Hippocampal formation (tissue), 2 donors: ENCODE data around the gene TLE4.
"Not testable (repeated sequence)": the region's sequence is repeated elsewhere in the genome, so short reads cannot be mapped to it uniquely, and the experiment has no call there.

Experiments used
- DNase-seq, 2 donors: peaks; one replicate each; lab custom pipeline; 2025; lab: John Stamatoyannopoulos, UW

TLE4 gene

DNA sequence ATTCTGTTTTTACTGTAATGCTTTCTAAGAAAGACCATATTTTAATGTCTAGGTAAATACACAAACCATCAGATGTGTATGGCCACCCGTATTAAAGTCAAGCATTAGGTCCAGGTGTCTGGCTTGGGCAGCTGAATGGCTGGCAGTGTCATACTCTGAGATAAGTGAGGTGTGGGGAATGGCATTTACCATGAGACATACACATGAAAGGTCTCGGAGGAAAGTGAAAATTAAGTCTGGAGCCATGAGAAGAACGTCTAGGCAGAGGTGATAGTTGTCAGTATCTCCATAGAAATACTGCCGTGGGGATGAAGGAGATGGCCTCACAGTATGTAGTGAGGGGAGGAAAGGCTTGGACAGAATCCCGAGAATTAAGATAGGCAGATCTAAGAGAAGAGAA, 164.3 kb downstream of the TLE4 start:
- DNase-seq, result no peak

DNA sequence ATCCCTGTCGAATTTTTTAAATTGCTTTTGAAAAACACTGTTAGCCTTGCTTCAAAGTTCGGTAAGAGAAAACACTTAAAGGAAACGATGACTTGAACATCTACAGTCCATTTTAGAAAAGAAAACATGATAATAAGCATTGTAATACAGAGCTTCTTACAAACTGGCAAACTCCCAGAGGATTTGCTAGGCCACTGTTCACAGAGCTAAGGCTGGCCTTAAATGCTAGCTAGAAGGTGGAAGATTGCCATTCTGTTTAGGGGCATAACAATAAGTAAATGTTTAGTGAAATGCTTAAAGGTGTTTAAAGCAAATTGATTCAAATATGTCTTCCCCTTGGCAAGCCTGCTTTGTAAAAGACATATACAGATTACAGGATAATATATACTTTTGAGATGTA, 169.6 kb downstream of the TLE4 start:
- no peak for DNase-seq

DNA sequence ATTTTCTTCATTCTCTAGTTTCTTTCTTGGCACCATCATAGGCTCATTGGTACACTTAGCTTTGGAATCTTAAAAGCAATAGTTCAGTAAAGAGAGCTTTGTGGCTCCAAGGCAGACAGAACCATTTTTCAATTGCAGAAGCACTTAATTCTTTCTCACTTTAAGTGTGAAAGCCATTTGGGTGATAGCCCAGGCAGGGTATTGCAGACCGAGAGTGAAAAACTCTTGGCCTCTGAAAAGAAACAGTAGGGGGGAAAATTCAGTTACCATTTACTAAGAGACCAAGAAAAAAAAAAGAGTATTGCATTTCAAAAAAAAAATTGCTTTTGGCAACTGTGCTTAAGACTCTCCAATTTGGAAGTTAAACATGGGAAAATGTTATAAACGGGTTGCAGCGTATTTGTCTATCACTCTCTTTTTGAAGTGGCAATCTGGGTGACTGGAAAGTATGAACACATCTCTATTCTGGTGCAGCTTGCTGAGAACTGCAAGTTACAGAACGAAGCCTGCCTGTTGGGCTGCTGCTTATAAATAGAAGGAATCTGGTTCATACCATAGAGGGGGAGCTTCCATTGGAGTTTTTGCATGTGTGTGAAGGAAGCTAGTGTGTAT, 170.5 kb downstream of the TLE4 start:
- peak in 1 of 2 donors; percentile 62 for DNase-seq

DNA sequence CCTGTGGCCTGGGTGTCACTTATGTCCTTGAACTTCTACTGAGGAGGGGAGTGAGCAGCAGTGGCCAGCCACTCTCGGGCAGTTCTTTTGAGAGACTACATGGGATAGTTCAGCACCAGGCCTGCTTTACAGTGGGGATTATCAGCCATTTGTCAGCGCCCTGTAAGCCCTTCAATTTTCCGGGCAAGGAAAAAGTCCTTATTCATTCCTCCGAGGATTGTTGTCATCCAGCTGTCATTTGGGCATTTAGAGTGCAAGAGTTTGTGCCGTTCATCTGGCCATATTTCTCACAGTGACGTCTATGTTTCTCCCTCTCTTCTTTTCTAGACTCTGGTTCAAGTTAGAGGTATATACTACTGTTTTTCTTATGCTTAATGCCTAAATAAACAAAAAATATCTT, 172.8 kb downstream of the TLE4 start:
- DNase-seq, result no peak

DNA sequence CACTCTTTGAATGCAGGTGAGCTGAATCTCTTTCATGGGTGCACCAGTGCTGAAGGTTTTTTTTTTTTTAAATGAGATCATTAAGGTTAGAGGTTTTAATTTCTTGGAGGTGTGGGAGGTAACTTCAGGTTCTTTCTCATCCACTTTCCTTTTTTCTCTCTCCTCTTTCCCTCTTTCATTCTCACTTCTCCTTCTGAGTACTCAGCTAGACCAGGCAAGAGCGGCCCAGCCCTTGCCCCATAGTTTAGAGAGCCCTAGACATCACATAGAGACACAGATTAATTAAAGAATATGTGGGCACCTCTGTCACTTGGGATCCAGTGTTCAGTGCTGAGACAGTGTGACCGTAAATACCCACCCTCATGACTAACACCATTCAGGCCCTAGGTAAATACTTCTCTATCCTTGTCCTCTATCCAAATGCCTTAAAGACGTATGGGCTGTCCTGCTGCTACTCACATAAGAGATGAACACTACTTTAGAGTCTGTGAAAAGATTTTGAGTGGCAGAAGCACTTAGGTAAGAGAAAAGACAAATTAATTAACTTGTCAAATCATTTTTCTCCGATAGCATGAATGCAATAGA, 174.1 kb downstream of the TLE4 start:
- DNase-seq, result no peak

DNA sequence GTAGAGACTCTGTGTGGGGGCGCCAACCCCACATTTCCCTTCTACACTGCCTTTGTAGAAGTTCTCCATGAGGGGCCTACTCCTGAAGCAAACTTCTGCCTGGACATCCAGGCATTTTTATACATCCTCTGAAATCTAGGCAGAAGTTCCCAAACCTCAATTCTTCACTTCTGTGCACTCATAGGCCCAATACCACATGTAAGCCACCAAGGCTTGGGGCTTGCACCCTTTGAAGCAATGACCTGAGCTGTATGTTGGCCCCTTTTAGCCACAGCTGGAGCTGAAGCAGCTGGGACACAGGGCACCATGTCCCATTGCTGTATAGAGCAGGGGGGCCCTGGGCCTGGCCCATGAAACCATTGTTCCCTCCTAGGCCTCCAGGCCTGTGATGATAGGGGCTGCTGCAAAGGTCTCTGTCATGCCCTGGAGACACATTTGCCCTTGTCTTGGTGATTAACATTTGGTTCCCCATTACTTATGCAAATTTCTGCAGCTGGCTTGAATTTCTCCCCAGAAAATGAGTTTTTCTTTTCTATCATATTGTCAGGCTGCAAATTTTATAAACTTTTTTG, 180.2 kb downstream of the TLE4 start:
- not testable (repeated sequence) for DNase-seq

DNA sequence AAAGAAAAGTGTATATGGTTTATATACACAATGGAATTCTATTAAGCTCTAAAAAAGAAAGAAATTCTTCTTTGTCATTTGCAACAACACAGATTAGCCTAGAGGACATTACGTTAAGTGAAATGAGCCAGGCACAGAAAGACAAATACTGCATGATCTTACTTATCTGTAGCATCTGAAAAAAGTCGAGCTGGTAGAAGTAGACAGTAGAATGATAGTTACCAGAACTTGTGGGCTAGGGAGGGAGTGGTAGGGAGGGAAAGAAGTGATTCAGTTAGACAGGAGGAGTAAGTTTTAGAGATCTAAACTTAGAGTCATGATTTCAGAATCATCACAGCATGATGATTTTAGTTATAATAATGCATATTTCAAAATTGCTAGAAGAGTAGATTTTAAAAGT, 184.6 kb downstream of the TLE4 start:
- no peak for DNase-seq

DNA sequence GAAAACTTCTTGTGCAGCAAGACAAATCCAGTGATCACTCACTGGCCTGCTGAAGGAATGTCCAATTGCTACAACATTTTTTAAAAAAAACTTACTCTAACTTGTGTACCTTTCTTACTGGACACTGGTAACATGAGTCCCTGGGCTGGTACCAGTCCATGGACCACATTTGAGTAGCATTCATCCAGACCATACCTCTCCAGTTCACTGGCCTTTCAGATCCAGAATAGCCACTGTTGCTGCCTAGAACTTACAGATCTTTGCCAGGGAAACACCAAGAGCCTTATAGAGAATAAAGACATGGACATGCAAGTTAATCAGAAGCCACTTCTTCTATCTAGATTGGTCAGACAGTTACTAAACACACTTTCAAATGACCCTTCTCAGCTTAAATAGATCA, 185.3 kb downstream of the TLE4 start:
- no peak for DNase-seq

DNA sequence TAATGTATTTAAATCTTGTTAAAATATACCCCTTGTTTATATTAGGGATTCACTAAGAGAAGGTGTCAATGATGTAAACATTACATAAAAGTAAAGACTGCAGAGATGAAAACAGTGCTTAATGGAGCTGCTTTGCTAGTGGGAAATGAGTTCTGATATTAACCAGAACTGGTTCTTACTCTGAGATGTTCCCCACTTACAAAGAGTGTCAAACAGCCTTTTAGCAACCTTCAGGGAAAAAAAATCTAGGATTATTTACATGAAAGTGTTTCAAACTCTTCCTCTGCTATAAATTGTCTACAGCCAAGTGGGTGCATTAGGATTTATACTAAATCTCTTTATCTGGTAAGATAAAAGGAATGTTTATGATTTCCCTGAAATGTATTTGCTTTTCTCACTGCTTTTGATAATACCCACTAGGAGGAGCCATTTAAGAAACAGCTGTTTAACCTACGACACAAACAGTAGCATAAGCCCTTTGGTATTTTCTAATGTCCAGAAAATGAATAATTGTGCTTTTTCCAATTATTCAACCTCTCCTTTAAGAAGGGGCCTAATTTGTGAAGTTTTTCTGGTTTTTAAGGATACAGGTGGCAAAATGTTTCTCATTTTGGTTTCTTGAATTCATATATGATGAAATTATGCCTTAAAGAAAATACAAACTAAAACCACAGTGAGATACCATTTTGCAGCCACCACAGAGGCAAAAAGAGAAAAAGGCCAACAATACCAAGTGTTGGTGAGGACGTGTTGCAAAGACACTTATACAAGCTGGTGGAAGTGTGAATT, 186.3 kb downstream of the TLE4 start:
- no peak for DNase-seq

DNA sequence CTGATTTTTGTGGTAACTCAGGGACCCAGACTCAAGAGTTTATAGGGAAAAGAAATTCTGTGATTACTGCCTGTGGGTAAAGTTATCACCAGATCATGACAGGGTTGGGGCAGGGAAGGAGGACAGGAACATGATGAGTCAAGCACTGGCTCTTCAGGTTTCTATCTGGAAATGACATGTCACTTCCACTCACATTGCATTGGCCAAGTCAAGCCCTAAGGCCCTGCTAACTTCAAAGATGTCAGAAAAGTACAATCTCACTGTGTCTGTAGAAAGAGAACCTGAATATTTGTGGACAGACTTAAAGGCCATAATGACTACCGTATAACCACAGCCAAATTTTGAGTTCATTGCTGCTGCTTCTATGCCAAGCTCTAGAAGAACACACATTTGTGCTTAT, 187.7 kb downstream of the TLE4 start:
- DNase-seq, result no peak

DNA sequence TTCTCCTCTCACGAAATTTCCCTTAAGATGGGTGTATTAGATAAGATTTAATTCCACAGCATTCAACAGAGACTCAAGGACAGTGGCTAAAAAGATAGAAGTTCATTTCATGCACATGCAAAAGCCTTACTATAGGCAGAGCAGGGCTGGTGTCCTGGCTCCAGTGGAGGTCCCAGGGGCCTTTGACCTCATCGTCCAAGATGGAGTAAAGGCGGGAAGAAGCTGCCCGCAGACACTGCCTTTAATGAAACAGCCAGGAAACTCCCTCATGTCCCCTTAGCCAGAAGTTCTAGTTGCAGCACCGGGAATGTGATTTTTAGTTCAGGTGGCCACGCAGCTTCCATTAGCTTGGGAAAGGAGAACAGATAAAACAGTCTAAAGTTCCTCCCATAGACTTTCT, 190.3 kb downstream of the TLE4 start:
- DNase-seq, result no peak

DNA sequence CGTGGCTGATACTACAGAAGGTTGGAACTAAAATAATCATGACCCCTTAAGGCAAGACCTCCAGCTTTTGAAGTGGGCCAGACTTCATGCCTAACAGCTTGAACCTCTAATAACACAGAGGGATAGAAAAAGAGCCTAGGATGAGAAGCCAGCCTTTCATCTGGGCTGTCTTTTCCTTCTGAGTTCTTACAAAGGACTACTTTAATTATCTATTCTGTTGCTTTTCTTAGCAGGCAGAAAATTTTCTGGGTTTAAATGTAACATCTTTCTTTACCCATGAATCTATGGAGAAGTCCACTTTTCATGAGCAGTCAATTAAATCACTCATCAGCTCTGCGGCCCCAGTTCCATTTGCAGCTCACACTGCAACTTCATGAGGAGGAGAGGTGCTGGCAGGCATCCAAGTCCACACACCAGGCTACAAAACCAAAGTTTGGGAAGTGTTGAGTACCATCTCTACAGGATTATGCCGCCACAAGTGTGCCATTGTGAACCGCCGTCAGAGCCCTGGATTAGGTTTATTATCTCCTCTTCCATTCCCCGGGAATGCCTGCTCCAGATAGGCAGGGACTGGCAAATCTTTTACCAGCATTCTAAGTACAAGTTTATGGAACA, 192.0 kb downstream of the TLE4 start:
- no peak for DNase-seq

DNA sequence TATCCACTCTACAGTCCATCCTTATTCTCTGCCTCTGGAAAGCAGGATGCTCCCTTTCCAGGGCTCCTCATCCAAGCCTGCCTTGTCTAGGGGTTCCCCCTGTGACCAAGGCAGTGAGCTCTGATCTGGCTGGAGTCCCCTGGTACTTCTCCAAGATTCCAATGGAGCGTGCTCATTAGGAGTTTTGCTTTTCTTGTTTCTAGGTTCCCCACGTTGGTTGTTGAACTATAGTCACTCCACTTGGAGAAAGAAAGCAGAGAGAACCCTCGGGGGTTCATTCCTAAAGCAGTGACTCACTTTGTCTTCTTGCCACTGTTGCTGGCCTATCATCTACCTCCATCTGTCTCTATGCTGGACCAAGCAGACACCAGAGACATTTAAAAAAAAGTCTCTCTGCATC, 192.6 kb downstream of the TLE4 start:
- DNase-seq, result peak in 1 of 2 donors; percentile 2

DNA sequence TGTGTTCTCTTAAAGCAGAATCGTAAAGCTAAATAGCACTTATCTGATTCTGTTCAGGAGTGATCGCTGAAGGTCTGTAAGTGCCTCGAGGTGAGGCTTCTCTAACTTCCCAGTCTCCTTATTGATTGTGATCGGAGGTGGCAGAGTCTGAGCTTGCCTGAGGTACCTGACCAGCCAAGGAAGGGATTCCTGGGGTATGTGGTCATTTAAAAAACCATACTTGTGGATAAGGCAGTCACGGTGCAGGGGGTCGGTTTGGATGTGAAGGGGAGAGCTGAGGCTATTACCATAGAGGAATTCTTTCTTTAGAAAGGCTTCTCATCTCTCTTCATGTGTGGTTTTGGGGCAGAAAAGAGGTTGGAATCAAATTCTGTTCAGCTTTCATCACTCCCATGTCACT, 193.7 kb downstream of the TLE4 start:
- no peak for DNase-seq

DNA sequence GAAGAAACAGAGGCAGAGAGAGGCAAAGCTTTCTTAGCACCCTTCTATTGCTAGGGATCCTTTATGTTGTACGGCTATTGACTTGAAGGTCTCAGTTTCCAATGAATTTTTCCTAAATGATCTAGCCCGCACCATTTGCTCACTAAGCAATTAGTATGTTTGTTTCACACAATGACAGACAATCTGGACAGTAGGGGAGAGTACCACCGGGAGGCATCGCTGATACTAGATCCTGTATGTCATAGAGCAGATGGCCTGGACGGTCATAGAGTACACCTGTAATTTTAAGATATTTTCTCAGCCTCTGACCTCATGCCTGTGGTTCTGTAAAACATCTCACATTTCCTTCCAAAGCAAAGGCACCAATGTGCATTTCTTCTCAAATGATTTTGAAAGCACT, 194.3 kb downstream of the TLE4 start:
- no peak for DNase-seq

DNA sequence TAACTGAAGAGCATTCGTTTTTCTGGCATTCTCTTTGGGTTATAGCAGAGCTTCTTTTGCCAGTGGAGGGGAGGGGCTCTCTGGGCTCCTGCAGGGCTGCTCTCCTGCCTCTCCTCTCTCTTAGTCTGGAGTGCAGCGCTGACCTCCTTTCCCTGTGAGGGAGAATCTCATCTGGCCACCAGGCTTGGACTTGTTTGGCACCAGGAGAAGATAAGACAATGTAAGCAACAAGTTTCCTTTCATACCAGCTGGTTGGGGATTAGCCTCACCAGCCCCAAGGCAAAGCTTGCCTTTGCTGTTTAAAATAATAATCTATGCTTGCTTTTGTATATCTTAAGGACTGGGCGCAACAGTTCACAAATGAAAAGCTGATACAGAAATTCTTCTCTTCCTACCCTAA, 196.4 kb downstream of the TLE4 start:
- DNase-seq, result no peak

DNA sequence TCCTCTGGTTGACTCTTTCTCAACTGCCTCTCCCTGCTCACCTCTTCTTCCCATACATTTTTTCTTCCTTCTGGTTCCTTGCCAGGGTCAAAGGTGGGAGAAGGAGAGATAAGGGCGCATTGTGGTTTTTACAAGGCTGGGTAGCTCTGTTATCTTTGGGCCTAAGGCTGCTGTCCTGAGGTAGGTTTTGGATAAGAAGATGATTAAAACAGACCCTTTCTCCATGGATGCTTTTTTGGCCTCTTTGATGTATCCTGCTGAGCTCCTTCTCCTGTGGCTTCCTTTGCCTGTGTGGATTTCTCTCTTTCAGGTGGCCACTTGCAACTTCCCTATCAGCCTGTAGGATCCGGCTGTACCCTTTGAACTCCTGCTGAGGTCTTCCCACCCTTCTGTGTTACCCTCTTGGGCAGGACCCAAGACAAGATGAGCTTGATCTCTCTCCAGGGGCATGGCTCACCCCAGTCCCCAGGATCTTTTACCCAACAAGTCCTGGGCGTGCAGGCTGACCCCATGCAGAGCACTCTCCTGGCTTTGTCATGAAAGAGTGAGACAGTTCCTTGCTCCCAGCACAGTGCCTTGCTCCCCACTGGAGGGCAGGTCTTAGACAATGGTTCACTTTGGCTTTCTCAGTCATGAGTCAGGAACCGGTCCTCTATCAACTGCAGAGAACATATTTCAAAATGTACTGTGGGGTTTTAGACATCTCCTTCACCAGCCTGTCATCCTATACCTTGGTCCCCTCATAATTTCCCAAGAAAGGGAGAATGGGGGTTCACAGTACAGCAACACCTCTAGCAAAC, 197.9 kb downstream of the TLE4 start:
- DNase-seq, result no peak

DNA sequence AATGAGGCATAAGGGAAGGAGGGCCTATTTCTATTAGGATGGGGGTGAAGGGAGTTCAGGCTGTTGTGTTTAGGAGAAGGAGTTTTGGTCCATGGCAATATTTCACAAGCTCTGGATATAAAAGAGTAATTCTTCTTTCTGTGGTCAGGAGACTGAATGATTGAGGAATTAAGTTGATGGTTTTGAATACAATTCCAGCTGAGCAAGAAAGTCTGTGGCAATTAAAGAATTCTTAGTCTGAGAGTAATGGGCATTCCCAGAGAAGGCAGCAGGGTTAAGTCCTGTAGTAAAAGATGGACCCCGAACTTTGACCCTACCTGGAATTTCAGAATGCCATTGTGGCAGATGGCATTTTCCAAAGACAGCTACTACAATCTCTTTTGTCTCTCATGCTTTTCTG, 202.6 kb downstream of the TLE4 start:
- DNase-seq, result no peak
